ENCODE results near the gene RHBDD3.

Gene RHBDD3

GRCh38 chr22:29299136-29299900 lies 31.5 kb upstream of the RHBDD3 start:
- H3K27me3 ChIP-seq (replicated peaks; ENCODE audit: insufficient read depth, low read length) = no peaks in the 10 kb centered on the region
- no peak overlapping the region for H2AFZ ChIP-seq (ENCODE audit: low read length)
- H3K9me2 ChIP-seq (replicated peaks; ENCODE audit: insufficient read depth, low read length) = no peaks in the 10 kb centered on the region
- H3F3A ChIP-seq (ENCODE audit: insufficient read depth, low read length) = peaks cover 60% of the 10 kb centered on the region
- no peak for TF ChIP-seq CTCF (IDR thresholded peaks at IDR 0.05; ENCODE audit: low read length)
- no peak for TF ChIP-seq EZH2phosphoT487 (IDR thresholded peaks at IDR 0.05; ENCODE audit: low read length)
- no peak for TF ChIP-seq EZH2 (optimal IDR thresholded peaks at IDR 0.05; ENCODE audit: low read depth, low read length)
- H3K79me2 ChIP-seq (ENCODE audit: low read length) = no peaks in the 10 kb centered on the region; the same call in 1 of the 2 replicates
- peaks cover 10% of the 10 kb centered on the region; the same call in 1 of the 2 replicates for H4K20me1 ChIP-seq (ENCODE audit: insufficient read depth, low read length)
- no peak overlapping the region for H3K27ac ChIP-seq (ENCODE audit: low read length)
- peaks cover 43% of the 10 kb centered on the region for H3K36me3 ChIP-seq (replicated peaks; ENCODE audit: insufficient read depth, low read length)
- no peak overlapping the region for H3K4me2 ChIP-seq (ENCODE audit: low read depth, low read length)
- H3K4me3 ChIP-seq (ENCODE audit: low read length) = no peak overlapping the region
- no peak for DNase-seq
- H3K9ac ChIP-seq (ENCODE audit: low read length) = no peak overlapping the region
- no peaks in the 10 kb centered on the region for H3K4me1 ChIP-seq (ENCODE audit: low read length)
- no peaks in the 10 kb centered on the region for H3K9me3 ChIP-seq (replicated peaks; ENCODE audit: insufficient read depth, low read length)

GRCh38 chr22:29298641-29299040 lies 30.9 kb upstream of the RHBDD3 start:
- no peak for TF ChIP-seq EZH2phosphoT487 (IDR thresholded peaks at IDR 0.05; ENCODE audit: low read length)
- TF ChIP-seq CTCF (IDR thresholded peaks at IDR 0.05; ENCODE audit: low read length) = no peak
- no peak for TF ChIP-seq EZH2 (optimal IDR thresholded peaks at IDR 0.05; ENCODE audit: low read depth, low read length)
- H3K27ac ChIP-seq (ENCODE audit: low read length) = no peak overlapping the region
- H3K9me3 ChIP-seq (replicated peaks; ENCODE audit: insufficient read depth, low read length) = no peaks in the 10 kb centered on the region
- no peaks in the 10 kb centered on the region for H3K27me3 ChIP-seq (replicated peaks; ENCODE audit: insufficient read depth, low read length)
- no peak for DNase-seq
- no peaks in the 10 kb centered on the region for H3K9me2 ChIP-seq (replicated peaks; ENCODE audit: insufficient read depth, low read length)
- no peak overlapping the region for H3K9ac ChIP-seq (ENCODE audit: low read length)
- H3F3A ChIP-seq (ENCODE audit: insufficient read depth, low read length) = peaks cover 60% of the 10 kb centered on the region
- peaks cover 4% of the 10 kb centered on the region for H3K79me2 ChIP-seq (ENCODE audit: low read length)
- no peak overlapping the region for H3K4me2 ChIP-seq (ENCODE audit: low read depth, low read length)
- peaks cover 48% of the 10 kb centered on the region for H3K36me3 ChIP-seq (replicated peaks; ENCODE audit: insufficient read depth, low read length)
- no peak overlapping the region for H3K4me3 ChIP-seq (ENCODE audit: low read length)
- H3K4me1 ChIP-seq (ENCODE audit: low read length) = no peaks in the 10 kb centered on the region
- no peak overlapping the region for H2AFZ ChIP-seq (ENCODE audit: low read length)
- H4K20me1 ChIP-seq (ENCODE audit: insufficient read depth, low read length) = peaks cover 10% of the 10 kb centered on the region; the same call in 1 of the 2 replicates

GRCh38 chr22:29292379-29292778 lies 24.6 kb upstream of the RHBDD3 start:
- H3K36me3 ChIP-seq (replicated peaks; ENCODE audit: insufficient read depth, low read length) = peaks cover 72% of the 10 kb centered on the region
- no peaks in the 10 kb centered on the region for H3K9me3 ChIP-seq (replicated peaks; ENCODE audit: insufficient read depth, low read length)
- no peak for TF ChIP-seq EZH2phosphoT487 (IDR thresholded peaks at IDR 0.05; ENCODE audit: low read length)
- TF ChIP-seq CTCF (IDR thresholded peaks at IDR 0.05; ENCODE audit: low read length) = no peak
- no peak for TF ChIP-seq EZH2 (optimal IDR thresholded peaks at IDR 0.05; ENCODE audit: low read depth, low read length)
- no peak for DNase-seq
- no peak overlapping the region for H3K27ac ChIP-seq (ENCODE audit: low read length)
- peaks cover 60% of the 10 kb centered on the region for H3K79me2 ChIP-seq (ENCODE audit: low read length)
- H3K27me3 ChIP-seq (replicated peaks; ENCODE audit: insufficient read depth, low read length) = no peaks in the 10 kb centered on the region
- H2AFZ ChIP-seq (ENCODE audit: low read length) = no peak overlapping the region
- no peaks in the 10 kb centered on the region for H3K9me2 ChIP-seq (replicated peaks; ENCODE audit: insufficient read depth, low read length)
- H4K20me1 ChIP-seq (ENCODE audit: insufficient read depth, low read length) = peaks cover 46% of the 10 kb centered on the region
- peaks cover 20% of the 10 kb centered on the region; the same call in 1 of the 2 replicates for H3F3A ChIP-seq (ENCODE audit: insufficient read depth, low read length)
- no peak overlapping the region for H3K9ac ChIP-seq (ENCODE audit: low read length)
- H3K4me1 ChIP-seq (ENCODE audit: low read length) = no peaks in the 10 kb centered on the region
- H3K4me2 ChIP-seq (ENCODE audit: low read depth, low read length) = no peak overlapping the region
- no peak overlapping the region for H3K4me3 ChIP-seq (ENCODE audit: low read length)

All from MM.1S (cell line).